Kidney (tissue), 14 donors: Measurements from ENCODE around the gene MINDY4. TPM values are rescaled to one million over a fixed set of nuclear protein-coding genes. Genes with fewer than 3 reads are reported as not detected.

Experiments used
- DNase-seq, 5 donors: peaks; one replicate each; pipeline ENCODE4 v3.0.0-alpha.2; 2013 to 2020
- FAIRE-seq: peaks from 2 replicates; lab custom pipeline; 2012; peaks lifted over from hg19 to GRCh38; lab: Jason Lieb, UNC
- H3K27ac ChIP-seq, 2 donors: one replicate each; pipeline ENCODE4 v1.7.0; 2013; ENCODE audit warnings: low read depth in 2 of 2, low read length in 2 of 2, inconsistent platforms in 1 of 2
- H3K27me3 ChIP-seq: one replicate; pipeline ENCODE4 v1.7.1; 2013; ENCODE audit warnings: low read length, inconsistent platforms; ENCODE audit not compliant: control insufficient read depth, insufficient read depth
- H3K36me3 ChIP-seq, 3 donors: one replicate each; pipeline versions ENCODE4 v1.7.0 to v1.7.1; 2013; ENCODE audit warnings: low read length in 3 of 3, control low read depth in 1 of 3, inconsistent platforms in 1 of 3; ENCODE audit not compliant: insufficient read depth in 3 of 3, control insufficient read depth in 2 of 3
- H3K4me1 ChIP-seq, 3 donors: one replicate each; pipeline versions ENCODE4 v1.7.0 to v1.7.1; 2013; ENCODE audit warnings: low read length in 3 of 3, inconsistent platforms in 1 of 3, low read depth in 1 of 3; ENCODE audit not compliant: control insufficient read depth in 2 of 3, insufficient read depth in 2 of 3
- H3K4me3 ChIP-seq, 3 donors: one replicate each; pipeline versions ENCODE4 v1.7.0 to v1.8.1; 2013; ENCODE audit warnings: low read length in 3 of 3, control low read depth in 1 of 3, inconsistent platforms in 1 of 3
- H3K9ac ChIP-seq, 3 donors: one replicate each; pipeline versions ENCODE4 v1.7.0 to v1.7.1; 2013; ENCODE audit warnings: low read length in 3 of 3, control low read depth in 1 of 3, inconsistent platforms in 1 of 3
- H3K9me3 ChIP-seq, 3 donors: one replicate each; pipeline versions ENCODE4 v1.7.0 to v1.7.1; 2013; ENCODE audit warnings: low read length in 3 of 3, control low read depth in 1 of 3, inconsistent platforms in 1 of 3; ENCODE audit not compliant: control insufficient read depth in 2 of 3, insufficient read depth in 1 of 3
- CTCF ChIP-seq: IDR thresholded peaks from 3 replicates; pipeline ENCODE4 v1.5.1; 2012; ENCODE audit warnings: mild to moderate bottlenecking, moderate library complexity, borderline replicate concordance; ENCODE audit not compliant: insufficient read depth; ENCODE audit errors: extremely low read depth
- intact Hi-C: fragments of 100-400 bp; cut with DNase I; formaldehyde crosslinking; loops from one replicate; pipeline ENCODE4 v1.11.1; 2022
- polyA plus RNA-seq: library from polyadenylated mRNA; stranded (reverse); fragments of 350-450 nt; fragmentation: Illumina TruSeq; extraction: RNeasy Lipid Tissue Mini Kit (QIAGEN cat#74804); gene quantifications from one replicate; pipeline ENCODE4 v1.2.3, GENCODE V29; 2014; ENCODE audit warnings: low read depth, low replicate concordance; ENCODE audit not compliant: insufficient read depth
- total RNA-seq: library from RNA; stranded (reverse); fragmentation: NEBNext Ultra II Directional; extraction: Animal tissue kit (Norgen Biotek cat#: 25700); gene quantifications from one replicate; pipeline ENCODE4 v1.2.1, GENCODE V29; 2021
- donor health status: control.
- donor health status: control.
- donor health status: control.
- donor health status: control.
- donor health status: control.
- donor health status: DM: yes; HTN: yes; CAD: no.
- donor health status: Normal renal cell carcinoma (clear cell type).

MINDY4 gene
- total and polyA plus RNA-seq, 2 donors from 2014 or later: 5.3 to 15.3 TPM

GRCh38 chr7:30799206-30799975 lies 28.2 kb downstream of the MINDY4 start:
- FAIRE-seq: no peak

GRCh38 chr7:30799976-30800661 lies 28.9 kb downstream of the MINDY4 start:
- Histone ChIP-seq H3K27ac (peak overlapping the region in 1 of 2 donors; percentile 23), H3K4me1 (peaks cover 10 to 37% (median 31%) of the 10 kb centered on the region in 3 donors)
- no peak for FAIRE-seq

More at GRCh38 chr7:30799206-30799975, 28.2 kb downstream of the MINDY4 start:
- Histone ChIP-seq H3K4me3 (no peak overlapping the region), H3K9ac (no peak overlapping the region), H3K27ac (peak overlapping the region; percentile 40 to 43), H3K36me3 (no peaks in the 10 kb centered on the region), H3K9me3 (no peaks in the 10 kb centered on the region), H3K4me1 (peaks cover 10 to 40% (median 31%) of the 10 kb centered on the region in 3 donors), H3K27me3 (no peaks in the 10 kb centered on the region)
- intact Hi-C loops: loop anchor here (10.0 kb wide), 2 partner anchors 175 to 325 kb away; no protein-coding TSS in a partner anchor
- no peak for TF ChIP-seq CTCF
- DNase-seq: no peak

GRCh38 chr7:30800785-30801252 lies 29.6 kb downstream of the MINDY4 start:
- Histone ChIP-seq H3K9me3 (no peaks in the 10 kb centered on the region), H3K9ac (peak overlapping the region in 1 of 3 donors; percentile 30), H3K36me3 (no peaks in the 10 kb centered on the region), H3K4me1 (peaks cover 10 to 30% (median 25%) of the 10 kb centered on the region in 3 donors), H3K4me3 (no peak overlapping the region), H3K27me3 (no peaks in the 10 kb centered on the region), H3K27ac (peak overlapping the region in 1 of 2 donors; percentile 18)
- DNase-seq (peak in 4 of 5 donors; percentile 66 to 86 (median 78)), FAIRE-seq (no peak)
- intact Hi-C loops: no loop called here
- TF ChIP-seq CTCF: peak; percentile 69

More at GRCh38 chr7:30799976-30800661, 28.9 kb downstream of the MINDY4 start:
- no peak for DNase-seq
- H3K4me3 ChIP-seq: no peak overlapping the region
- H3K9me3 ChIP-seq: no peaks in the 10 kb centered on the region
- H3K27me3 ChIP-seq: no peaks in the 10 kb centered on the region
- intact Hi-C loops: loop anchor here (10.0 kb wide), 2 partner anchors 175 to 325 kb away; no protein-coding TSS in a partner anchor
- no peaks in the 10 kb centered on the region for H3K36me3 ChIP-seq
- no peak overlapping the region for H3K9ac ChIP-seq
- TF ChIP-seq CTCF: no peak
